ENCODE measurements around the gene SCAPER.
A peak's percentile ranks its signal among the peaks of the same experiment; 100 is the strongest.

DNA sequence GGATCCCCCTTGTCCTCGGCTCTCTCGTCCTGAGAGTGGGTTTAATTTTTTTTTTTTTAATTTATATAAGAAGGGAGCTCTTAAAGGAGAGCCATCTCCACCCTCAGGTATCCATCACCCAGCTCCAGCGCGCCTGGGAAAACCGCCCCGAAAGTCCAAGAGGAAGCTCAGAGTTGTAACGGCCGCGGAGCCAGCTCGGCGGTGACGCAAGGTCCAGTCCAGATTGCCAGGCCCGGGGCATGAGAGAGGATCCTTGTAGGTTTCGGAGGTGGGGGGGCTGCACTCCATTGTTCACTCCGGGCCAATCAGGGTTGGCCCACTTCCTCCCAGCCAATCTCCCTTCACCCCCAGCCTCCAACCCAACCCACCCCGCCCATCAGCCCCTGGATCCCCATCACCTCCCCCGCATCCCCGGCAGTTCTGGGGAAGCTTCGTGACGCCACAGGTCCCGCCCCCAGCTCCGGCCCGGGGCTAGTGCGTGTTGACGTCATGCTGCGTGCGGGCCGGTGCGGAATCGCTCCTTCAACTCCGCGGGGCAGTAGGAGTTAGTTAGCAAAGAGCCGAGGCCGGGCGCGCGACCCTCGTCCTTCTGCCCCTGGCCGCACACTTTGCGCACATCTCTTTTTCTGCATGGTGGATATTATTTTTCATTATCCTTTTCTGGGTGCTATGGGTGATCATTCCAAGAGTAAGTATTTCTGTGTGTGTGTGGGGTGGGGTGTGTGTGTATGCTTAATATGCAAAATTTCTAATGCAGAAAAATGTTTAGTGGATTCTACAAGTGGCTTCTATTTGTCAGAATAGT is 568.7 kb downstream of the SCAPER start, which contains the start of gene ISL2:
- TF ChIP-seq, protein P1, sequence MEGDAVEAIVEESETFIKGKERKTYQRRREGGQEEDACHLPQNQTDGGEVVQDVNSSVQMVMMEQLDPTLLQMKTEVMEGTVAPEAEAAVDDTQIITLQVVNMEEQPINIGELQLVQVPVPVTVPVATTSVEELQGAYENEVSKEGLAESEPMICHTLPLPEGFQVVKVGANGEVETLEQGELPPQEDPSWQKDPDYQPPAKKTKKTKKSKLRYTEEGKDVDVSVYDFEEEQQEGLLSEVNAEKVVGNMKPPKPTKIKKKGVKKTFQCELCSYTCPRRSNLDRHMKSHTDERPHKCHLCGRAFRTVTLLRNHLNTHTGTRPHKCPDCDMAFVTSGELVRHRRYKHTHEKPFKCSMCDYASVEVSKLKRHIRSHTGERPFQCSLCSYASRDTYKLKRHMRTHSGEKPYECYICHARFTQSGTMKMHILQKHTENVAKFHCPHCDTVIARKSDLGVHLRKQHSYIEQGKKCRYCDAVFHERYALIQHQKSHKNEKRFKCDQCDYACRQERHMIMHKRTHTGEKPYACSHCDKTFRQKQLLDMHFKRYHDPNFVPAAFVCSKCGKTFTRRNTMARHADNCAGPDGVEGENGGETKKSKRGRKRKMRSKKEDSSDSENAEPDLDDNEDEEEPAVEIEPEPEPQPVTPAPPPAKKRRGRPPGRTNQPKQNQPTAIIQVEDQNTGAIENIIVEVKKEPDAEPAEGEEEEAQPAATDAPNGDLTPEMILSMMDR (IDR thresholded peaks at IDR 0.05 in 2 of 3, conservative IDR thresholded peaks at IDR 0.05 in 1 of 3; ENCODE audit: control insufficient read depth in 2 of 3, extremely low read depth in 1 of 3, insufficient read depth in 1 of 3, low read depth in 3 of 3, low read length in 3 of 3): no peak
- no peak for TF ChIP-seq SIX5 (IDR thresholded peaks at IDR 0.05; ENCODE audit: low read depth, low read length, severe bottlenecking)
- TF ChIP-seq RAD21 (IDR thresholded peaks at IDR 0.05; ENCODE audit: insufficient read depth, low read depth, low read length): no peak
- no peak for TF ChIP-seq IKZF1 (conservative IDR thresholded peaks at IDR 0.05)
- no peak for TF ChIP-seq EP300 (IDR thresholded peaks at IDR 0.05; ENCODE audit: borderline replicate concordance in 1 of 2, control insufficient read depth in 1 of 2, low read depth in 2 of 2, low read length in 2 of 2)
- TF ChIP-seq POLR2A (IDR thresholded peaks at IDR 0.05; ENCODE audit: low read depth, low read length): peak; percentile 88
- no peak for TF ChIP-seq FOXK2 (IDR thresholded peaks at IDR 0.05)
- TF ChIP-seq SIN3A (IDR thresholded peaks at IDR 0.05; ENCODE audit: low read depth, low read length): no peak
- no peak for TF ChIP-seq SMARCA5 (IDR thresholded peaks at IDR 0.05)
- TF ChIP-seq, protein P2, sequence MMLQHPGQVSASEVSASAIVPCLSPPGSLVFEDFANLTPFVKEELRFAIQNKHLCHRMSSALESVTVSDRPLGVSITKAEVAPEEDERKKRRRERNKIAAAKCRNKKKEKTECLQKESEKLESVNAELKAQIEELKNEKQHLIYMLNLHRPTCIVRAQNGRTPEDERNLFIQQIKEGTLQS (IDR thresholded peaks at IDR 0.05; ENCODE audit: borderline replicate concordance, extremely low read depth, low read depth, low read length): no peak
- no peak for TF ChIP-seq SREBF2 (IDR thresholded peaks at IDR 0.05; ENCODE audit: low read length)
- TF ChIP-seq, protein P3, sequence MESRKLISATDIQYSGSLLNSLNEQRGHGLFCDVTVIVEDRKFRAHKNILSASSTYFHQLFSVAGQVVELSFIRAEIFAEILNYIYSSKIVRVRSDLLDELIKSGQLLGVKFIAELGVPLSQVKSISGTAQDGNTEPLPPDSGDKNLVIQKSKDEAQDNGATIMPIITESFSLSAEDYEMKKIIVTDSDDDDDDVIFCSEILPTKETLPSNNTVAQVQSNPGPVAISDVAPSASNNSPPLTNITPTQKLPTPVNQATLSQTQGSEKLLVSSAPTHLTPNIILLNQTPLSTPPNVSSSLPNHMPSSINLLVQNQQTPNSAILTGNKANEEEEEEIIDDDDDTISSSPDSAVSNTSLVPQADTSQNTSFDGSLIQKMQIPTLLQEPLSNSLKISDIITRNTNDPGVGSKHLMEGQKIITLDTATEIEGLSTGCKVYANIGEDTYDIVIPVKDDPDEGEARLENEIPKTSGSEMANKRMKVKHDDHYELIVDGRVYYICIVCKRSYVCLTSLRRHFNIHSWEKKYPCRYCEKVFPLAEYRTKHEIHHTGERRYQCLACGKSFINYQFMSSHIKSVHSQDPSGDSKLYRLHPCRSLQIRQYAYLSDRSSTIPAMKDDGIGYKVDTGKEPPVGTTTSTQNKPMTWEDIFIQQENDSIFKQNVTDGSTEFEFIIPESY (IDR thresholded peaks at IDR 0.05): no peak
- TF ChIP-seq TBL1XR1 (IDR thresholded peaks at IDR 0.05; ENCODE audit: low read depth, low read length): no peak

Measured in GM12878 (cell line).